Hepatocyte (in vitro differentiated cells): ENCODE results near the gene ZBTB16. TPM values are rescaled to one million over a fixed set of nuclear protein-coding genes. Genes with fewer than 3 reads are reported as not detected.

Experiments
- DNase-seq: peaks from one replicate; pipeline ENCODE4 v3.0.0-alpha.2; 2016; ENCODE audit warnings: low spot score
- H2AFZ ChIP-seq: fragments of 200-600 bp; sonication (generic); 2 replicates; pipeline ENCODE4 v1.6.0; 2016; ENCODE audit warnings: antibody characterized with exemption, mild to moderate bottlenecking
- H3K27ac ChIP-seq: fragments of 200-600 bp; sonication (generic); 2 replicates; pipeline ENCODE4 v1.5.1; 2016; ENCODE audit warnings: mild to moderate bottlenecking
- H3K27me3 ChIP-seq: fragments of 200-600 bp; sonication (generic); 2 replicates; pipeline ENCODE4 v1.6.1; 2016
- H3K36me3 ChIP-seq: fragments of 200-600 bp; sonication (generic); replicated peaks from 2 replicates; pipeline ENCODE4 v1.5.1; 2016; ENCODE audit warnings: low read depth; ENCODE audit not compliant: insufficient read depth
- H3K4me1 ChIP-seq: fragments of 200-600 bp; sonication (generic); 2 replicates; pipeline ENCODE4 v1.5.1; 2016; ENCODE audit warnings: mild to moderate bottlenecking, moderate library complexity; ENCODE audit not compliant: insufficient read depth
- H3K4me2 ChIP-seq: fragments of 200-600 bp; sonication (generic); 2 replicates; pipeline ENCODE4 v1.6.0; 2016
- H3K4me3 ChIP-seq: fragments of 200-600 bp; sonication (generic); 2 replicates; pipeline ENCODE4 v1.5.1; 2016; ENCODE audit warnings: mild to moderate bottlenecking
- H3K79me2 ChIP-seq: fragments of 200-600 bp; sonication (generic); 2 replicates; pipeline ENCODE4 v1.6.0; 2017; ENCODE audit warnings: mild to moderate bottlenecking
- H3K9me2 ChIP-seq: fragments of 200-600 bp; sonication (generic); replicated peaks from 2 replicates; pipeline ENCODE4 v1.6.0; 2017; ENCODE audit warnings: mild to moderate bottlenecking; ENCODE audit not compliant: insufficient read depth
- H3K9me3 ChIP-seq: fragments of 200-600 bp; sonication (generic); 2 replicates; pipeline ENCODE4 v1.5.1; 2016; ENCODE audit warnings: low read depth, mild to moderate bottlenecking
- H4K20me1 ChIP-seq: fragments of 200-600 bp; sonication (generic); 2 replicates; pipeline ENCODE4 v1.6.0; 2016; ENCODE audit warnings: mild to moderate bottlenecking; ENCODE audit not compliant: insufficient read depth, poor library complexity, severe bottlenecking
- CTCF ChIP-seq: fragments of 200-600 bp; sonication (generic); IDR thresholded peaks from 2 replicates; pipeline ENCODE4 v1.5.1; 2016; ENCODE audit warnings: antibody characterized with exemption, mild to moderate bottlenecking; ENCODE audit not compliant: poor library complexity
- EZH2 ChIP-seq: fragments of 200-600 bp; sonication (generic); IDR thresholded peaks from 2 replicates; pipeline ENCODE4 v1.6.1; 2016; ENCODE audit warnings: antibody characterized with exemption, mild to moderate bottlenecking, borderline replicate concordance
- EZH2phosphoT487 ChIP-seq: fragments of 200-600 bp; sonication (generic); IDR thresholded peaks from one replicate; pipeline ENCODE4 v1.6.1; 2018; ENCODE audit warnings: antibody characterized with exemption, mild to moderate bottlenecking, low read depth, moderate library complexity; ENCODE audit not compliant: unreplicated experiment, severe bottlenecking
- WGBS: methylation state at CpG from one replicate; pipeline ENCODE4 v1.1.6; 2016; ENCODE audit warnings: low lambda C conversion rate; ENCODE audit errors: missing lambda C conversion rate; 5-methylcytosine and 5-hydroxymethylcytosine counted together
- polyA plus RNA-seq: library from polyadenylated mRNA; unstranded; fragments of >200 nt; fragmentation: Nextera tagmentation; extraction: Ambion mirVana; gene quantifications from 2 replicates; pipeline ENCODE4 v1.2.1, GENCODE V29; 2016
- total RNA-seq: library from RNA; depleted of rRNA; stranded (reverse); fragments of >200 nt; gene quantifications from 2 replicates; pipeline ENCODE4 v1.2.3, GENCODE V29; 2014

ZBTB16 gene
- total and polyA plus RNA-seq, 2 experiments from 2014 or later, result 30.1 to 52.3 TPM

GRCh38 chr11:114167771-114168448 is 108.4 kb downstream of the ZBTB16 start:
- peaks cover 93% of the 10 kb centered on the region for H3K4me1 ChIP-seq
- TF ChIP-seq EZH2 (no peak), CTCF (no peak), EZH2phosphoT487 (no peak)
- H3K36me3 ChIP-seq, result no peaks in the 10 kb centered on the region
- peak overlapping the region; percentile 12 for H3K4me2 ChIP-seq
- no peak overlapping the region for H2AFZ ChIP-seq
- H4K20me1 ChIP-seq, result no peaks in the 10 kb centered on the region
- H3K9me2 ChIP-seq, result no peaks in the 10 kb centered on the region
- DNase-seq, result no peak
- peak overlapping the region; percentile 96 for H3K27ac ChIP-seq
- no peaks in the 10 kb centered on the region for H3K27me3 ChIP-seq
- H3K9me3 ChIP-seq, result no peaks in the 10 kb centered on the region
- 82% methylated on average over 11 of the region's 11 CpGs for WGBS
- no peak overlapping the region for H3K4me3 ChIP-seq
- peaks cover 48% of the 10 kb centered on the region for H3K79me2 ChIP-seq

GRCh38 chr11:114168691-114169090 is 109.2 kb downstream of the ZBTB16 start:
- WGBS, result 73% methylated on average over 1 of the region's 1 CpG
- Histone ChIP-seq H2AFZ (no peak overlapping the region), H3K4me1 (peaks cover 95% of the 10 kb centered on the region), H3K27me3 (no peaks in the 10 kb centered on the region), H3K27ac (peak overlapping the region; percentile 96), H3K9me3 (no peaks in the 10 kb centered on the region), H3K79me2 (peaks cover 56% of the 10 kb centered on the region), H4K20me1 (no peaks in the 10 kb centered on the region), H3K9me2 (no peaks in the 10 kb centered on the region), H3K36me3 (no peaks in the 10 kb centered on the region), H3K4me3 (no peak overlapping the region), H3K4me2 (no peak overlapping the region)
- no peak for DNase-seq
- no peak for TF ChIP-seq EZH2
- no peak for TF ChIP-seq EZH2phosphoT487
- no peak for TF ChIP-seq CTCF

- H3K4me2 ChIP-seq, result no peak overlapping the region
- H3K9me3 ChIP-seq, result no peaks in the 10 kb centered on the region
- no peaks in the 10 kb centered on the region for H3K36me3 ChIP-seq
- TF ChIP-seq EZH2phosphoT487 (no peak), CTCF (no peak), EZH2 (no peak)
- 75% methylated on average over 9 of the region's 9 CpGs for WGBS
- DNase-seq, result no peak
- no peak overlapping the region for H3K4me3 ChIP-seq
- peaks cover 59% of the 10 kb centered on the region for H3K79me2 ChIP-seq
- H2AFZ ChIP-seq, result no peak overlapping the region
- peaks cover 96% of the 10 kb centered on the region for H3K4me1 ChIP-seq
- no peaks in the 10 kb centered on the region for H3K9me2 ChIP-seq
- no peaks in the 10 kb centered on the region for H3K27me3 ChIP-seq
- H4K20me1 ChIP-seq, result no peaks in the 10 kb centered on the region
- H3K27ac ChIP-seq, result no peak overlapping the region
Measured at GRCh38 chr11:114169321-114169749, 109.8 kb downstream of the ZBTB16 start.
